Fibroblast of mammary gland (primary cell): ENCODE results near the gene NADSYN1.
A peak's percentile ranks its signal among the peaks of the same experiment; 100 is the strongest.

Experiments
- DNase-seq: peaks from one replicate; pipeline ENCODE4 v3.0.0-alpha.2; 2010; ENCODE audit warnings: low read depth
- H3K4me3 ChIP-seq: 2 replicates; pipeline ENCODE4 v1.5.1; 2011; ENCODE audit warnings: low read depth, mild to moderate bottlenecking, low read length, moderate library complexity; ENCODE audit not compliant: control insufficient read depth
- TF ChIP-seq, protein P1 (sequence below): conservative IDR thresholded peaks from 2 replicates; pipeline ENCODE4 v1.5.1; 2011; ENCODE audit warnings: low read depth, low read length, inconsistent platforms; ENCODE audit not compliant: control insufficient read depth, insufficient read depth

NADSYN1 gene

DNA sequence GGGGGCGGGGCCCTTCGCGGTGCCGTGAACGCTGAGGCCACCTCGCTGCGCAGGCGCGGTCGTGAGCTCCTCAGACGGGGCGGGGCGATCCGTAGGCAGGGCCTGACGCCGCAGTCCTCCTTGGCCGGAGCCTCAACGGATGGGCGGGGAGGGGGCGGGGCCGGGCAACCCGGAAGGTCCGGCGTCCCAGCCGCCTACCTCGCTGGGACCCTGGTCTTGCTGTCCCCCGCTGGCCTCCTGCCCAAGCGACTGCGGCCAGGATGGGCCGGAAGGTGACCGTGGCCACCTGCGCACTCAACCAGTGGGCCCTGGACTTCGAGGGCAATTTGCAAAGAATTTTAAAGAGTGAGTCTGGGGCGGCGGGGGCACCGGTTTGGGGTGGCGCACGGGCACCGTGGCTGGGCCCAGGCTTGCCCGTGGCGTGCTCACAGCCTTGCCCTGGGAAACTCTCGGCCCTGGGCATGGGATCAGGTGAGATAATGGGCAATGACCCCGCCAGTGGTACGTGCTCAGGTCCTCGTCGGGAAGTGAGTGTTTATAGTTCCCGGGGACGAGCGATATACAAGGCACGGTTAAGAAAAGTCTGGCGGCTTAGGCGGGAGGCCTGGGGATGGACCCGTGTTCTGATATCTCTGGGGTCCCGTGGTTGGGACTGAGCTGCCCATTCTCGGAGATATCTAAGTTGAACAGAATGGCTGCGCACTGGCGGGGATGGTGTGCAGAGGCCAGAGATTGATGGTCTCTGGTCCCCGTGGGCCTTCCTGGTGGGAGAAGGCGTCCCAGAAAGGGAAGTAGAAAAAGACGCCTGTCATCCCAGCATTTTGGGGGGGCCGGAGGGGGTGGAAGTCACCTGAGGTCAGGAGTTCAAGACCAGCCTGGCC is at the start of gene NADSYN1:
TSS of gene NADSYN1 (plus strand) at position 167 of the 881 bp plus-strand sequence. CDS start at position 261, 94 bp downstream.
- H3K4me3 ChIP-seq, result peak within 1 kb of the TSS; percentile 73
- TF ChIP-seq, protein P1, sequence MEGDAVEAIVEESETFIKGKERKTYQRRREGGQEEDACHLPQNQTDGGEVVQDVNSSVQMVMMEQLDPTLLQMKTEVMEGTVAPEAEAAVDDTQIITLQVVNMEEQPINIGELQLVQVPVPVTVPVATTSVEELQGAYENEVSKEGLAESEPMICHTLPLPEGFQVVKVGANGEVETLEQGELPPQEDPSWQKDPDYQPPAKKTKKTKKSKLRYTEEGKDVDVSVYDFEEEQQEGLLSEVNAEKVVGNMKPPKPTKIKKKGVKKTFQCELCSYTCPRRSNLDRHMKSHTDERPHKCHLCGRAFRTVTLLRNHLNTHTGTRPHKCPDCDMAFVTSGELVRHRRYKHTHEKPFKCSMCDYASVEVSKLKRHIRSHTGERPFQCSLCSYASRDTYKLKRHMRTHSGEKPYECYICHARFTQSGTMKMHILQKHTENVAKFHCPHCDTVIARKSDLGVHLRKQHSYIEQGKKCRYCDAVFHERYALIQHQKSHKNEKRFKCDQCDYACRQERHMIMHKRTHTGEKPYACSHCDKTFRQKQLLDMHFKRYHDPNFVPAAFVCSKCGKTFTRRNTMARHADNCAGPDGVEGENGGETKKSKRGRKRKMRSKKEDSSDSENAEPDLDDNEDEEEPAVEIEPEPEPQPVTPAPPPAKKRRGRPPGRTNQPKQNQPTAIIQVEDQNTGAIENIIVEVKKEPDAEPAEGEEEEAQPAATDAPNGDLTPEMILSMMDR, result no peak
- DNase-seq, result peak; percentile 87

DNA sequence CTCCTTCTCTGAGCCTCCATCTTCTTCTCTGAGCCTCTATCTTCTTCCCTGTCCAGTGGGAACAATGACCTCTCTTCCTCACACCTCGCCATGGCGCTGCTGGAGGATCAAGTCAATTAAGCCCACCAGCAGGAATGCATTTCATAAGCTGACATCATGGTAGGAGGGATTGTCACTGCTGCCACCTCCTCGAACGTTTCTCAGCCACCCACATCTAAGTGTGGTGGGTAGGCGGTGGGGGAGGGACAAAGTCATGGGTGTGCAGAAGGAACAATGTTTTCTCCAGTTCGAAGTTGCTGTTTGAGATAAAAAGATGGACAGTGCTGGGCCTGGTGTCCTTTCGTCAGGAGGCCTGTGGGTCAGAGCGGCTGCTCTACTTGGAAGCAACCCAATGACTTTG is 48.8 kb upstream of the NADSYN1 start:
- DNase-seq, result no peak
- H3K4me3 ChIP-seq, result no peak overlapping the region
- TF ChIP-seq, protein P1, result no peak

DNA sequence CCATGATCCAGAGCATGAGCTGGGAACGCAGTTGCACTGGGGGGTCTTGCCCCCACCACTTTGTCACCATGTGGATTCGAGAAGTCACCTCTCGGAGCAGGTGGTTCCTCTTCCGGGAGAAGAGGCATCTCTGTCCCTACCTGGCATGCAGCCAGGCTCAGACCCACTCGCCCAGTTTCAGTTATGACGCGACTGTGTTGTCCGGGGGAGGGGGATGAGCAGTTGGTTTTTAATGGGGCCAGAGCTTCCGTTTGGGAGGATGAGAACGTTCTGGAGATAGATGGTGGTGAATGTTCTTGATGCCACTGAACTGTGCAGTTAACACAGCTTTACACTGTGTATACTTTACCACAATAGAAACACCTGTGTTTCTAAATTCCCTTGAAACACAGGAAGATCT is 46.3 kb upstream of the NADSYN1 start:
- TF ChIP-seq, protein P1, result no peak
- DNase-seq, result no peak
- no peak overlapping the region for H3K4me3 ChIP-seq

DNA sequence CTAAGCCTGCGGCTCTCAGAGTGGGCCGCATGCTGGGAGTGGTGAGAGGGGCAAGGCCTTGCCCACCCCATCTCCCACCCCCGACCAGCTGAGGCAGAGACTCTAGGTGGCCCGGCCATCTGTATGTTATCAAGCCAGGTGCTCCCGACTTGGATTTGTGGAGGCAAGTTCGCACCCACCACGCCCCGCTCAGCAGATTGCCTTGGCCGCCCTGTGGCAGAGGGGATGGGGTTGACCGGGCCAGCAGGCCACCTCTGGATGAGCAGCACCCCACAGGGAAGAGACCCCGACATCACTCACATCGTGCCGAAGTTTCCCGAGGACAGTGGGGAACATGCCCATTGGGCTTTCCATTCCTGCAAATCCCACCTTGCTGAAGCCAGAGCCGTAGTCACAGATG is 45.6 kb upstream of the NADSYN1 start:
- no peak overlapping the region for H3K4me3 ChIP-seq
- no peak for DNase-seq
- TF ChIP-seq, protein P1, result no peak

DNA sequence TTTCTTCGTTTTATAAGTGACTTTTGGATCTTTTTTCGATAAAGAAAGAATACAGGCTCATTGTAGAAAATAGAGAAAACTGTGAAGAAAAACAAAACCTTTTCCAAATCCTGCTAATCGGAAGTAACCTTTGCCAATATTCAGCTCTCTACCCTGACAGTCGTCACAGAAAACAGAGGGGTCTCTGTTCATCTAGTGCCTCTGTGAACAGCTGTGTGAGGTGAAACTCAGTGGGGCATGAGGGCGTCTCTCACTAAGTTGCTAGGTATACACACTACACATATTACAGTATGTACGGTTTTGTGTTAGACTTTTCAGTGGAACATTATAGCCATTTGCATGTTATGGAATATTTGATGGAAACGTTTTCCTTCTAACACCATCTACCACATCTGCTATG is 44.2 kb upstream of the NADSYN1 start:
- no peak overlapping the region for H3K4me3 ChIP-seq
- DNase-seq, result no peak
- TF ChIP-seq, protein P1, result no peak

DNA sequence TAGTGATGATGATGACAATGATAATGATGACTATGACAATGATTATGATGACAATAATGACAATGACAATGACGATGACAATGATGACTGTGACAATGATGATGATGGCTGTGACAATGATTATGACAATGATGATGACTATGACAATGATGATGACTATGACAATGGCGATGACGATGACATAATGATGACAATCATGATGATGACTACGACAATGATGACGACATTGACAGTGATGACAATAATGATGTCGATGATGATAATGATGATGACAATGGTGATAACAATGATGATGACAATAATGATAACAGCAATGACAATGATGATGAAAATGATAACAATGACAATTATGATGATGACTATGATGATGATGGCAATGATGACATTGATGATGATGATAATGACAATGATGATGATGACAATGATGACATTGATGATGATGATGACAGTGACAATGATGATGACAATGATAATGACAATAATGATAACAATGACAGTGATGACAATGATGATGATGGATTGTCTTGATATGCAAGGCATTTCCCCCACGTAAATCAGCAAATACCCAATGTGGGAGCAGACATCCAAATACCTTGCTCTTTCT is 42.5 kb upstream of the NADSYN1 start:
- no peak overlapping the region for H3K4me3 ChIP-seq
- no peak for DNase-seq
- TF ChIP-seq, protein P1, result no peak
